Osteoblast (primary cell): ENCODE data around the gene TMEM9. TPM values are rescaled to one million over a fixed set of nuclear protein-coding genes. Genes with fewer than 3 reads are reported as not detected.

Experiments used
- DNase-seq: peaks from one replicate; pipeline ENCODE4 v3.0.0; 2011; ENCODE audit warnings: low spot score, mixed read lengths; ENCODE audit not compliant: insufficient read length; ENCODE audit errors: missing footprints
- H2AFZ ChIP-seq: 2 replicates; pipeline ENCODE4 v1.6.0; 2011; ENCODE audit warnings: mild to moderate bottlenecking, low read length
- H3K27ac ChIP-seq: 2 replicates; pipeline ENCODE4 v1.5.1; 2011; ENCODE audit warnings: mild to moderate bottlenecking, low read depth, low read length, moderate library complexity
- H3K27me3 ChIP-seq: 2 replicates; pipeline ENCODE4 v1.6.0; 2012; ENCODE audit warnings: mild to moderate bottlenecking, control low read depth, inconsistent platforms, low read length, moderate library complexity; ENCODE audit not compliant: insufficient read depth
- H3K36me3 ChIP-seq: 2 replicates; pipeline ENCODE4 v1.5.1; 2011; ENCODE audit warnings: mild to moderate bottlenecking, low read length, control low read depth, moderate library complexity; ENCODE audit not compliant: insufficient read depth
- H3K4me1 ChIP-seq: 2 replicates; pipeline ENCODE4 v1.5.1; 2011; ENCODE audit warnings: mild to moderate bottlenecking, low read length, control low read depth, moderate library complexity; ENCODE audit not compliant: insufficient read depth
- H3K4me2 ChIP-seq: 2 replicates; pipeline ENCODE4 v1.6.0; 2011; ENCODE audit warnings: mild to moderate bottlenecking, low read length; ENCODE audit not compliant: insufficient read depth
- H3K4me3 ChIP-seq: fragments of 200-600 bp; sonication (generic); 3 replicates; pipeline ENCODE4 v1.5.1; 2012; ENCODE audit warnings: mild to moderate bottlenecking, low read length, inconsistent platforms; ENCODE audit not compliant: insufficient read depth
- H3K79me2 ChIP-seq: 2 replicates; pipeline ENCODE4 v1.6.0; 2012; ENCODE audit warnings: mild to moderate bottlenecking, low read length, control low read depth, inconsistent platforms; ENCODE audit not compliant: insufficient read depth
- H3K9me3 ChIP-seq: 2 replicates; pipeline ENCODE4 v1.5.1; 2011; ENCODE audit warnings: low read depth, low read length, control low read depth
- H4K20me1 ChIP-seq: 2 replicates; pipeline ENCODE4 v1.6.0; 2012; ENCODE audit warnings: mild to moderate bottlenecking, low read length, control low read depth; ENCODE audit not compliant: insufficient read depth
- CTCF ChIP-seq: IDR thresholded peaks from 2 replicates; pipeline ENCODE4 v1.5.1; 2011; ENCODE audit warnings: mild to moderate bottlenecking, low read depth, low read length, moderate library complexity; ENCODE audit errors: extremely low read depth
- total RNA-seq: library from RNA; depleted of rRNA; stranded (reverse); fragments of >200 nt; gene quantifications from 2 replicates; pipeline ENCODE4 v1.2.3, GENCODE V29; 2012

The TMEM9 gene
- total RNA-seq, 1 donor: 45.6 TPM

DNA sequence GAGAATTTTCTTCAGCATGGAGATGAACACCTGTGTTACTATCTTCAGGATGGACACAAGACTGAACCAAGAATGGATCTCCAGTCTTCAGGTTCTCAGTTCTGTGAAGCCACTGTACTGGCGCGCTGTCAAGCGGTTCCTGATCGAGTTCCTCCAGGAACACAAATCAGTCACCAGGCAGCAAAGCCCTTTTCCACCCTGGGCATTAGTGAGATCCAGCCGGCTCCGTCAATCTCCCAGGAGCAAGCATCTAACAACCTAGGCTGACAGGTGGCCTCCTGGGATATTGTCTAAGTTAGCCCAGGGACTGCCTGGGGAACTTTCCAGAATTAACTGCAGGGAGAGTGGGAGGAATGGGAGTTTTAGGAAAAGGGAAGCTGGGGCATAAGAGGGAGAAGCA, 26.6 kb upstream of the TMEM9 start:
- no peak for DNase-seq
- H3K9me3 ChIP-seq: no peaks in the 10 kb centered on the region
- H3K4me3 ChIP-seq: no peak overlapping the region
- no peak overlapping the region for H3K4me2 ChIP-seq
- H3K79me2 ChIP-seq: no peaks in the 10 kb centered on the region
- no peaks in the 10 kb centered on the region for H4K20me1 ChIP-seq
- H3K27ac ChIP-seq: no peak overlapping the region
- H2AFZ ChIP-seq: no peak overlapping the region
- H3K27me3 ChIP-seq: peaks cover 34% of the 10 kb centered on the region
- no peaks in the 10 kb centered on the region for H3K36me3 ChIP-seq
- TF ChIP-seq CTCF: no peak
- H3K4me1 ChIP-seq: peaks cover 9% of the 10 kb centered on the region

GRCh38 chr1:201180141-201180540, 25.9 kb upstream of the TMEM9 start:
- Histone ChIP-seq H3K36me3 (no peaks in the 10 kb centered on the region), H3K4me2 (no peak overlapping the region), H3K79me2 (no peaks in the 10 kb centered on the region), H3K4me1 (peaks cover 9% of the 10 kb centered on the region), H3K27me3 (peaks cover 34% of the 10 kb centered on the region), H3K27ac (no peak overlapping the region), H4K20me1 (no peaks in the 10 kb centered on the region), H3K4me3 (no peak overlapping the region), H2AFZ (no peak overlapping the region), H3K9me3 (no peaks in the 10 kb centered on the region)
- no peak for TF ChIP-seq CTCF
- no peak for DNase-seq

GRCh38 chr1:201178718-201179117, 24.4 kb upstream of the TMEM9 start:
- Histone ChIP-seq H3K4me3 (no peak overlapping the region), H3K27me3 (peaks cover 32% of the 10 kb centered on the region), H3K79me2 (no peaks in the 10 kb centered on the region), H4K20me1 (no peaks in the 10 kb centered on the region), H2AFZ (no peak overlapping the region), H3K9me3 (no peaks in the 10 kb centered on the region), H3K27ac (no peak overlapping the region), H3K36me3 (no peaks in the 10 kb centered on the region), H3K4me1 (no peaks in the 10 kb centered on the region), H3K4me2 (no peak overlapping the region)
- TF ChIP-seq CTCF: no peak
- DNase-seq: no peak

- no peaks in the 10 kb centered on the region for H4K20me1 ChIP-seq
- peak; percentile 81 for DNase-seq
Observed at GRCh38 chr1:201176940-201177339, 22.7 kb upstream of the TMEM9 start.

More at GRCh38 chr1:201176940-201177339, 22.7 kb upstream of the TMEM9 start:
- Histone ChIP-seq H3K4me2 (no peak overlapping the region), H3K36me3 (no peaks in the 10 kb centered on the region), H3K4me3 (no peak overlapping the region), H3K27ac (no peak overlapping the region), H2AFZ (no peak overlapping the region), H3K27me3 (peaks cover 26% of the 10 kb centered on the region), H3K9me3 (no peaks in the 10 kb centered on the region), H3K79me2 (no peaks in the 10 kb centered on the region), H3K4me1 (no peaks in the 10 kb centered on the region)
- no peak for TF ChIP-seq CTCF
